Colon (tissue), 2 donors: ENCODE measurements around the gene PDCD4.
"Not testable (repeated sequence)": the region's sequence is repeated elsewhere in the genome, so short reads cannot be mapped to it uniquely, and the experiment has no call there.

ENCODE experiments used
- FAIRE-seq: peaks from 2 replicates; lab custom pipeline; 2012; peaks lifted over from hg19 to GRCh38; lab: Jason Lieb, UNC
- donor health status: control.
- donor health status: control.

The PDCD4 gene

GRCh38 chr10:110861476-110861875 lies 10.3 kb upstream of the PDCD4 start:
- FAIRE-seq = no peak

GRCh38 chr10:110861930-110862649 lies 9.6 kb upstream of the PDCD4 start:
- FAIRE-seq = no peak

- FAIRE-seq = no peak
Observed at GRCh38 chr10:110862961-110863360, 8.8 kb upstream of the PDCD4 start.

- no peak for FAIRE-seq
Observed at GRCh38 chr10:110863361-110863760, 8.4 kb upstream of the PDCD4 start.

- no peak for FAIRE-seq
Observed at GRCh38 chr10:110863956-110864355, 7.8 kb upstream of the PDCD4 start.

- peak; percentile 57 for FAIRE-seq
Observed at GRCh38 chr10:110864662-110865140, 7.0 kb upstream of the PDCD4 start.

GRCh38 chr10:110865186-110865808 lies 6.4 kb upstream of the PDCD4 start:
- FAIRE-seq = no peak

GRCh38 chr10:110865809-110866482 lies 5.8 kb upstream of the PDCD4 start:
- no peak for FAIRE-seq

GRCh38 chr10:110867011-110867806 lies 4.5 kb upstream of the PDCD4 start:
- not testable (repeated sequence) for FAIRE-seq

- no peak for FAIRE-seq
Observed at GRCh38 chr10:110867807-110868465, 3.8 kb upstream of the PDCD4 start.

GRCh38 chr10:110868981-110869380 lies 2.7 kb upstream of the PDCD4 start:
- FAIRE-seq = no peak

- no peak for FAIRE-seq
Observed at GRCh38 chr10:110870823-110871297, 868 bp upstream of the PDCD4 start.

- FAIRE-seq = no peak
Observed at GRCh38 chr10:110872145-110872983, 636 bp downstream of the PDCD4 start.

GRCh38 chr10:110872984-110873923 lies 1.5 kb downstream of the PDCD4 start:
- FAIRE-seq = peak; percentile 69

- no peak for FAIRE-seq
Observed at GRCh38 chr10:110873951-110874350, 2.2 kb downstream of the PDCD4 start.

GRCh38 chr10:110876000-110876399 lies 4.3 kb downstream of the PDCD4 start:
- no peak for FAIRE-seq

- FAIRE-seq = no peak
Observed at GRCh38 chr10:110876788-110877187, 5.1 kb downstream of the PDCD4 start.

- no peak for FAIRE-seq
Observed at GRCh38 chr10:110880012-110880411, 8.3 kb downstream of the PDCD4 start.

GRCh38 chr10:110881247-110881646 lies 9.5 kb downstream of the PDCD4 start:
- no peak for FAIRE-seq

- no peak for FAIRE-seq
Observed at GRCh38 chr10:110881905-110882304, 10.2 kb downstream of the PDCD4 start.
